HG02938 (cell line): ENCODE data around the gene DLG2.
"Not testable (repeated sequence)": the region's sequence is repeated elsewhere in the genome, so short reads cannot be mapped to it uniquely, and the experiment has no call there.

Source experiments
- ATAC-seq: cut with Tn5 transposase; IDR thresholded peaks from one replicate; pipeline ENCODE4 v1.9.1; 2021; ENCODE audit warnings: mild to moderate bottlenecking, moderate library complexity; ENCODE audit not compliant: unreplicated experiment

The DLG2 gene

DNA sequence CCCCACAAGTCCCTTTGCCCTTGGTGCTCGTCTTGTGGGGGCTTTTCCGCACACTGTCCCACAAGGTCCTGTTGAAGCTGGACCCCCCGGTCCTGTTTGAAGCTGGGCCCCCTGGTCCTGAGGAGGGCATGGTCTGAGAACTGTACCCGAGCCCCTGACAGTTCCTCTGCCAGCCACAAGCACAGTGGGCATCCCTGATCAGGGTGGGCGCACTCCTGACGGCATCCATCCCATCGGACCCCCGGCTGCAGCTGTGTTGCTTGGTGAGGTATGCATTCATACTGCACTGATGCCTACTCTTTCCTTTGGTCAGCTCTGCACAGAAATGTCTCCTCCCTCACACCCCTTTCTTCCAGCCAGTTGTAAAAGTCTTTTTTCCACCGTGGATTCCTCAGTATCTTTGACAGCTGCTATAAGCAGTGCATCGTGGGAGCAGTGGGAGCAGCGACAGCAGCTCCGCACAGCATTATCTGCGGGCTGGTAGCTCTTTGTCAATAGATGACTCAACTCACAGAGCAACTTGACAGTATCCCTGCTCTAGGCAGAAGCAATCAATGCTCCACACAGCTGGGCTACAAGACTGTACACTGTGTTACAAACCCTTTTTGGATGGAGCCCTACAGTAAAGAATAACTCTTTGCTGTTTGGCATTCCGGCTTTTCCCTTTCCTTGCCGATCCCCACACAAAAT is 1310.1 kb downstream of the DLG2 start:
- no peak for ATAC-seq

GRCh38 chr11:84313830-84314359 is 1313.2 kb downstream of the DLG2 start:
- no peak for ATAC-seq

- no peak for ATAC-seq
Observed at GRCh38 chr11:84310268-84310667, 1316.9 kb downstream of the DLG2 start.

DNA sequence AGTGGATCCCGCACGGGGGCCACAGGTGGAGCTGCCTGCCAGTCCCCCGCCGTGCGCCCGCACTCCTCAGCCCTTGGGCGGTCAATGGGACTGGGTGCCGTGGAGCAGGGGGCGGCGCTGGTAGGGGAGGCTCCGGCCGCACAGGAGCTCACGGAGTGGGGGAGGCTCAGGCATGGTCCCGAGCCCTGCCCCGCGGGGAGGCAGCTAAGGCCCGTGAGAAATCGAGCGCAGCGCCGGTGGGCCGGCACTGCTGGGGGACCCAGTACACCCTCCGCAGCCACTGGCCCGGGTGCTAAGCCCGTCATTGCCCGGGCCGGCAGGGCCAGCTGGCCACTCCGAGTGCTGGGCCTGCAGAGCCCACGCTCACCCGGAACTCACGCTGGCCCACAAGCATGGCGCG is 1318.7 kb downstream of the DLG2 start:
- ATAC-seq: not testable (repeated sequence)

GRCh38 chr11:84300092-84300491 is 1327.1 kb downstream of the DLG2 start:
- no peak for ATAC-seq

DNA sequence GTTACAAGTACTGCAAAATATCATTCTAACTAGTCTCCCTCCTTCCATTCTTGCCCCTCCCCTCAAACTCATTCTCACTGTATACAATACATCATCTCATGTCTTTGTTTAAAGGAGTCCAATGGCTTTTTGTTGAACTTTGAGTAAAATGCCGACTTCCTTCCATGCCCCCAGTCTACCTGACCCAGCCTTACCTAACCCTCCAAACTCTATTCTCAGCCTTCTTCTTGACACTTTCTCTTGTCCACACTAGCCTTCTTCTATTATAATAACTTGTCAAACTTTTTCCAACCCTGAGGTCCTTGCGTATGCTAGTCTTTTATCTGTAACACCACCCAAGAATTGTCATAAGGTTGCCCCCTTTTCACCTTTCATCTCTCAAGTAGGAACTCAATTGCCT is 1329.6 kb downstream of the DLG2 start:
- ATAC-seq: no peak

DNA sequence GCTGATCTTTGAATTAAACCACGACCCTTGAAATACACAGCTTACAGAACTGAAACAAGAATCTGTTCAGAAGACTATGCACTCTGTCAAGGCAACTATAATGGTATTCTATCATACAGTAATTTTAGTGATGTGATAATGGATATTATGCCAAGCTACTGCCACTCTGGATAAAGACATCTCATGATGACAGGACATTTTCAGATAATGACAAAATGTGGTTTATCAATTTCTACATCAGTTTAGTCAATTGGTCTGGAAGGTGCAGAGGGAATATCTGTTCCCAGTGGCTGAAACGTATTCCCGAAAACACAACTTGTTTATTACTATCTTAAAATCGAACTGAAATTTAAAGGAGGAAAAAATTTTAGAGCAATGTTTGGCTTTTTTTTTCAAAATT is 1331.3 kb downstream of the DLG2 start:
- no peak for ATAC-seq

- no peak for ATAC-seq
Observed at GRCh38 chr11:84292955-84293354, 1334.2 kb downstream of the DLG2 start.

DNA sequence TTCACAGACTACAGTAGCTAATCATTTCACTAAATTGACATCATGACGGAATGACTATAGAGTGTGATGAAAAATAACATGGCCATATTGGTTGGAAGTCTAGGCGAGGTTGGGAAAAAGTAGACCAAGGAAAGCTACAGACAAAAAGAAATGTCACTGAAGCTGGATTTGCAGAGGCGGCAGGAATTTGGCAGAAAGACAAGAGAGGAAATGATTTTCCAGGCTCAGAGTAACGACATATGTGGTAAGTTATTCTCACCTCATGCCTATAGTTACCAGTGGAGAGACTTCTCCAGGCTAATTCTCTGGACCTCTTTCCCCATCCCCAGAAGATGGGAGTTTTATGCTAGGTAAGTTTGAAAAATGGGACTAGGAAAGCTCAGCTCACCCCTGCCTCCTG is 1335.1 kb downstream of the DLG2 start:
- ATAC-seq: no peak

DNA sequence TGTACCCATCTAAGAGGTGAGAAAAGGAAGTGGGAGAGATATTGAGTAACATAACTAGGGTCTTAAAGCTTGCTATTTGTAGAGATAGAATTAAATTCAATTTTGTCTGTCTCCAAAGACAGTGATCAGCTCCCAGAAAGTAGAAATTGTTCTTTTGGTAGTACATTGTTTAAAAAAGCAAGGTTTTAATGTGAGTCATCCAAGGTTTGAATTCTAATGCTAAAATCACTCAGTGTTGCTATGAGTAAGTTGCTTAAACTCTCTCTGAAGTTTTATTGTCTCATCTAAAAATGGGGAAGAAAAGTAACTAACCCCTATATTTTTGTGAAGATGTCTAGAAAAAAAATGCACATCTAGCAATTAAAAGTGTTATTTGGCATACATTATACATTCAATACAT is 1336.5 kb downstream of the DLG2 start:
- no peak for ATAC-seq

DNA sequence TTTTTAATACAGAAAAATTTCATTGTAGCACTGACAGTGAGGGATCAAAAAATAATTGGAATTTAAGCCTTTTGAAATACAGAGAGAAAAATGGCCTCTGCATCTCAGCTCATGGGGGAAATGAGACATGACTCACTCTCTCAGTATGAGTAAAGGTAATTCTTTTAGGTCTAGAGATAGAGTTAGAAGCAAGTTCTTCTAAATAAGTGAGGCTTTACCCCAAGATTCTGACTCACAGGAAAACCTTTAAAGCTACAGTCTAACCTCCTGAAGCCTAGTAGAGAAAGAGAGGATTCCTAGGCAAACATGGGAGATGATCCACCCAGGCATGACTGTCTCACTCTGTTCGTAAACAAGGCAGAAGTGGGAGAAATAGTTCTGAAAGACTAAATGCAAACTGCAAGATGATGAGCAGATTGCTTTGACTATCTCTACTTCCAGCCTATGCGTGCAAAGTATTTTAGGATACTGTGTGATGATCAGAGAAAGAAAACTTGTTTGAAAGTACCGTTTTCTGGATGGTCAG is 1337.7 kb downstream of the DLG2 start:
- peak; percentile 99 for ATAC-seq

- ATAC-seq: no peak
Observed at GRCh38 chr11:84273541-84273940, 1353.6 kb downstream of the DLG2 start.

DNA sequence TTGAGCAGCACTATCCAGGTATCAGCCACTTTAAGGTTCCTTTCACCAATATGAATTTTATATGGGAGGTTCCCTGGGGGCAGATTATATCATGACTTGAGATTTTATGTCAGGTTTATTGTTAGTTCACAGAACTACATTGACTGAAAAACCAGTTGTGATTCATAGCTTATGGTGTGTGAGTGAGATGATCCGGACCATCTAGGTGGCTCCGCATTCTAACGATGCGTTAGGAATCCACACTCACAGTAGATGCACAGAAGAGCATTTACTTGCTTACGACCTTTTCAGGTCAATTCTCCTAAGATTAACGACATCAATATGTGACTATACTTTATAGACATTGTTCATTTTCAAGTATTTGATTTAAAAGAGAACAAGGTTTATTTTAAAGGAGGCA is 1356.7 kb downstream of the DLG2 start:
- no peak for ATAC-seq

DNA sequence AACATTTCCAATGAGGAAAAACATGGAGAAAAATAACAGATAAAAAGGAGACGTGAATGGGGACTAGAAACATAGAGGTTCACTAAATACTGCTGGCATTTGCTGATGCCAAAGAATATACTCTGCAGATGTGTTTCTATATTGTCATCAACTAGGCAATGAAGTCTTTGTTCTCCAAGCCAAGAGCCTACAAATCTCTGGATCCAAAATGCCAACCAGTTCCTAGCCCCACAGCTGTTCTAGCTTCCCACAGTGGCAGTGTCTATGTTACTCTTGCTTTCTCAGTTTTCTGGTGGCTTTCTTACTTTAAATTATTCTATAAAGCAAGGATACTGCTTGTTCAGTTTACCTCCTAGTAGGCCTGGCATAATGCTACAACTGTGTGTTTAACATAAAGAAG is 1363.1 kb downstream of the DLG2 start:
- ATAC-seq: no peak

DNA sequence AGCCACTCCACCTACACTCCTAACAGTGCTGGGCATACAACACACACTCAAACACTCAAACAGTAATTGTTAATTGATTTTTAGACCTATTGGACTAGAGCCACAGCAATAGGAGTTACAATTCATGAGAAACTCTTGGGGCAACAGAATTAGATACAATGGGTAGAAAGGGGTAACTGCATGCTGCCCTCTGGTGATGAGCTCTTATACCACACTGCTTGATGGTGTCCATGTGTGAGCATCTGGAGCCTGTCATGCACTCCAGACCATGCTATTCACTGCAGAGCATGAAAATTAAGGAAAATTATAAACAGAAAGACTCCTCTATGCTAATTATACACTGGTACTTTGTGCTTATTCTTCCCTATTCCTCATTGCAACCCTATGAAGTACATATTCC is 1365.4 kb downstream of the DLG2 start:
- no peak for ATAC-seq

DNA sequence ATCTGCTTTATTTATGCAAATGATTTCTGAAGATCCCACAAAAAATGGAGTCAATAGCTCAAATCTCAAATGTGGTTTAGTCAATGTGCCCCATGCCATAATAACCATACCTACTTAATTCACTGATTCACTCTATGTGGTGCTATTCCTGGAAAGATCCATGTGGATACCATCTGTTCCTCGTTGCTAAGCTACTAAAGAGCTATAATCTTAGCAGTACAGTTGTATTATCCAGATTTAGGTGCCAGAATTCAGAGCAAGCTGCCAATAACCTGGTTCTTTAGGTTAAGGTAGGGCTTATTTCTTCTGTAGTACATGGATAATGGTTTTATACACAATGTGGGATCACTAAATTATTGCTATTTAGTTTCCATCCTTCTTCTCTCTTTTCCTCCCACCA is 1366.3 kb downstream of the DLG2 start:
- no peak for ATAC-seq

- no peak for ATAC-seq
Observed at GRCh38 chr11:84256618-84257017, 1370.5 kb downstream of the DLG2 start.

DNA sequence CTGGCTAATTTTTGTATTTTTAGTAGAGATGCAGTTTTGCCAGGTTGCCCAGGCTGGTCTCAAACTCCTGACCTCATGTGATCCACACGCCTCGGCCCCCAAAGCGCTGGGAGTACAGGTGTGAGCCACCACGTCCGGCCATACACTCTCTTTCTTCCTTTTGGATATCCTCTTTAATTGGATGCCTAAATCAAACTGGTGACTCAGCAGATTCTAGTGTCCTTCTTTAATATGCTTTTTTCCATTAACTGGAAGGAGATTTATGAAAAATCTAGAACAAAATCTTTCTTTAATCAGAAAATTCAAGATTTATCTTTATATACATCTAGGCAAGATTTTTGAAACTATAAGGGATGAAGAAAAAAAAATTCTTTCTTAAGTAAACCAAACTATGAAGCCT is 1371.7 kb downstream of the DLG2 start:
- no peak for ATAC-seq

GRCh38 chr11:84250834-84251613 is 1376.1 kb downstream of the DLG2 start:
- no peak for ATAC-seq

DNA sequence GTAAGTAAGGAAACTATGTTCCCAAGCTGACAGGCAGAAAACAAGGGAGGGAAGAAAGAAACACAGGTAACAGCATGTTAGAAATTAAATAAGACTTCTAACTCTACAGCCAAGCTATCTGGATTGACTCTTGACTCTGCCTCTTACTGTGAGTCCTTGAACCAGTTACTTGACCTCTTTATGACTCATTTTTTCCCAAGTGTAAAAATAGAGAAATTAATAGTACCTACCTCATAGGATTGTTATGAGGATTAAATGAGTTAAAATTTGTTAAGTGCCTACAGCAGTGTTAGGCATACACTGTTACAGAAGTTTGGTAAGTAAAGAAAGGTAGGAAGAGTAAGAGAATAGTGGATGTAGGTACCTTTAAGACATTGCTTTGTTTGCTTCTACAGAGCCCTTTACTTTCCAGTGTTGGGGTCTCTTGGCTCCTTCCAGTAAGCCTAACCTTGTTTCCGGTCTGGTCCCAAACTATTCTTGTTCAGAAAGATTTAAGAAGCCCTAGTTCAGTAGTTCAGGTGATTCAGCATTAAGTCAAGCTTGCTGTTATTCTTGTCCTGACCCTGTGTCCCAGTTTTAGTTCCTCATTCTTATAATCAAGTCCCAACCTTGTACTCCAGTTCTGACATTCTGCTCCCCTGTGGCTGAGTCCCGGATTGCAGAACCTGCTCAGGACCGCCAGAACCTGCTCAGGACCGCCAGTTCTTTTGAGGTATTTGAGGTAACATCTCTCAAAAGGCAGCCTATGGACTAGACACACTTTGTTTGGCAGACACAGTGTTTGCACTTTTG is 1377.6 kb downstream of the DLG2 start:
- peak; percentile 42 for ATAC-seq

GRCh38 chr11:84247926-84248325 is 1379.2 kb downstream of the DLG2 start:
- no peak for ATAC-seq
